Right forelimb (tissue), 1 donor: ENCODE data around the gene CDKAL1.
"Not testable (repeated sequence)": the region's sequence is repeated elsewhere in the genome, so short reads cannot be mapped to it uniquely, and the experiment has no call there.

Source experiments
- DNase-seq: peaks from one replicate; pipeline ENCODE4 v3.0.0-alpha.2; 2018

Gene CDKAL1

GRCh38 chr6:21085643-21086042, 551.4 kb downstream of the CDKAL1 start:
- DNase-seq, result no peak

GRCh38 chr6:21087188-21087587, 552.9 kb downstream of the CDKAL1 start:
- DNase-seq, result no peak

GRCh38 chr6:21091411-21091810, 557.2 kb downstream of the CDKAL1 start:
- no peak for DNase-seq

GRCh38 chr6:21092231-21092772, 558.0 kb downstream of the CDKAL1 start:
- DNase-seq, result not testable (repeated sequence)

- DNase-seq, result no peak
Measured at GRCh38 chr6:21095462-21095861, 561.2 kb downstream of the CDKAL1 start.

DNA sequence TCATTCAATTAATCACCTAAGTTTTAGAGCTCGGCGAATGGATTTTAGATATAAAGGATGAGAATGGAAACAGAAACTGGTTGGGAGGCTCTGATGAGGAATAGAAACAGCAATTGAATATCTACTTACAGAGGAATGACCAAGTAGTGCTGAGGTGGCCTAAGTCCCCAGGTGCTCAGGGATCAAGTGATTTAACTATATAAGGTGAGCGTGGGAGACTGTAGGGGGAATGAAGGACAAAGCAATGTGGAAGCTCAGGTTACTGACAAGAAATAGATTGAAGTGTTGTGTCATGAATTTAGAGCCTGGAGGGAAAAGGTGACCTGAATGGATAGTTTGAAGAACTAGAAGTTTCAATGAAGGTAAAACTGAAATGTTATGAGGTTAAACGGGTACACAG, 563.9 kb downstream of the CDKAL1 start:
- DNase-seq, result no peak

DNA sequence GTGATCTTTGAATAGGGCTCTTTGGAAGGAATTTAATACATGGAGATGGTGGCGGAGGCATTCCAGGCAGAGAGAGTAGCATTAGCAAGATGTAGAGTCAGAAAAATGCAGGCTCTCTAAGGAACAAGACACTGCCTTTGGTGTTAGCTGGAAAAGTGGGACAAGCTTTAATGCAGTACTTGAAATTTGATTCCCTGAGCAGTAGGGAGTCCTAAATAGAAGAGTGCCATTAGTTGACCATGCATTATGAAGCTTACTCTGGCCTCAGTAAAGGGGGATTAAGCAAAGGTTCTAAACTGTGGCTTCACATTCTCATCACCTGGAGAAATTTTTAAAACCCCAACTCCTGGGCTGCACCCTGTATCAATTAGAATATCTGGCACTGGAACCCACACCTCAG, 564.5 kb downstream of the CDKAL1 start:
- no peak for DNase-seq

- DNase-seq, result no peak
Measured at GRCh38 chr6:21099338-21100314, 565.4 kb downstream of the CDKAL1 start.

DNA sequence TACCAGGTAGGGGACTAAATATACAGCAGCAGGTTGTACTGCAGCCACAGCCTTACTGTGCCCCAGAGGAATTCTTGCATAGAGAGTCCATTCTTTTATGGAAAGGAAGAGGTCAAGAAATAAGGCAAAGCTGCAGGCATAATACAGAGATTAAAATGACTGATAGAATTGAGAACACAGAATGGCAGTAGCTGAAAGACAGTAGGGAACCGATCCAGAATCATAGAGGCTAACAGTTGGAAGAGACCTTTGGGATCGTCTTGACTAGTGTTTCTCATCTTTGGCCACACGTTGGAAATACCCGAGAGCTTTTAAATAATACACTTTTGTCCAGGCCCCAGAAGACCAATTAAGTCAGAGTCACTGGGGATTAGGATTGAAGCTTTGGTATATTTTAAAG, 566.7 kb downstream of the CDKAL1 start:
- no peak for DNase-seq

GRCh38 chr6:21101694-21102093, 567.4 kb downstream of the CDKAL1 start:
- no peak for DNase-seq

- DNase-seq, result no peak
Measured at GRCh38 chr6:21102201-21102600, 567.9 kb downstream of the CDKAL1 start.

DNA sequence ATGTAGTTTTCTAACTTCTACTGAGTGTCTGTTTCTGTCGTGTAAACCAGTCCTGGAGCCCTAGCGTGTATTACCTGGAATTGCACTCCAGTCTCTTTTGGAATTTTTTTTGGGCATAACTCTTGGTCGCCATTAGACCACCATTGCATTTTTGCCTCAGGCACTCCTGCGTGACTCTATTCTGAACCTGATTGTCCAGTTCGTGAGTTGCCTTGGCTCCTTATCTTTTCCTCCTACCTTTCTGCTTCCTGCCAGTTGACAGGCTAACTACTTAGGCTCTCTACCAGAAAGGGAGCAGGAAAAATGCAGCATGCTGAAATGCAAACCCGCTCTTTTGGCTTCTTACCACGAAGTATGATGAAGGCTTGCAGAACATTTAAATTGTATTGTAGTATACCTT, 568.4 kb downstream of the CDKAL1 start:
- no peak for DNase-seq

- no peak for DNase-seq
Measured at GRCh38 chr6:21103626-21104224, 569.5 kb downstream of the CDKAL1 start.

GRCh38 chr6:21104288-21104687, 570.0 kb downstream of the CDKAL1 start:
- no peak for DNase-seq

DNA sequence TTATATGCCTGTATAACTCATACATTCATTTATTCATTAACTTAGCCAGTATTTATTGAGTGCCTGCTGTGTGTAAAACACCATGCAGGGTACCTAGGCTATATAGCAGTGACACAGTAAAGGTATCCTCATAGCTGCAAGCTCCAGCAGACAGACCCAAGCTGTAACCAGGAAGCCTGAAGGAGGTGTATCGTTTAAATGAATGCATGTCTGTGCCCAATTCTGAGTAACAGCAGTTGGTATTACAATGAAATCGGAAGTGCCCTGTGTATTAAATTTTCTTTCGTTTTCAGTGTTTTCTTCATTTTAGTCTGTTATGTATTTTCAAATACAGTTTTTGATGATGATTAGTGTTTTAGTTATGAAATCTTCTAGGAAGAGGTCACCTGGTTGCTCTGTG, 573.5 kb downstream of the CDKAL1 start:
- DNase-seq, result no peak

- DNase-seq, result no peak
Measured at GRCh38 chr6:21109391-21110178, 575.3 kb downstream of the CDKAL1 start.

- DNase-seq, result no peak
Measured at GRCh38 chr6:21110684-21111083, 576.4 kb downstream of the CDKAL1 start.

- DNase-seq, result no peak
Measured at GRCh38 chr6:21111093-21111725, 577.0 kb downstream of the CDKAL1 start.

GRCh38 chr6:21115111-21115510, 580.9 kb downstream of the CDKAL1 start:
- DNase-seq, result no peak

DNA sequence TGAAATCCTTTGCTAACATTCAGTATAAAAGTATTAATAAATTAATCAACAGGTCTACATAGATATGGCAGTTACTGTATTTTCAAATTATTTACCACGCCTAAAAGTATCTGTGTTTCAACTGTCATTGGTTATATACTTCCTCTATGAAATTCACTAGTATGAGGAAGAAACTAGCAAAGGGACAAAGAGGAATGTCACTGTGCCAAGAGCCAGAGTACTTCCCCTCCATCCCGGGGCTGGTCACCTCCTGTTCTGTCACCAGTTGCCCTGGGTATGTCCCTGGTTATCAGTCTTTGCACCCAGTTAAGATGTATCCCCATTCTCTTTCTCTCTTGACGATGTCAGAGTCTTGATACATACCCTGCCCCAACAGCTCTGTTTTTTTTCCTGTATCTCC, 582.5 kb downstream of the CDKAL1 start:
- DNase-seq, result no peak

- no peak for DNase-seq
Measured at GRCh38 chr6:21118216-21118780, 584.0 kb downstream of the CDKAL1 start.

DNA sequence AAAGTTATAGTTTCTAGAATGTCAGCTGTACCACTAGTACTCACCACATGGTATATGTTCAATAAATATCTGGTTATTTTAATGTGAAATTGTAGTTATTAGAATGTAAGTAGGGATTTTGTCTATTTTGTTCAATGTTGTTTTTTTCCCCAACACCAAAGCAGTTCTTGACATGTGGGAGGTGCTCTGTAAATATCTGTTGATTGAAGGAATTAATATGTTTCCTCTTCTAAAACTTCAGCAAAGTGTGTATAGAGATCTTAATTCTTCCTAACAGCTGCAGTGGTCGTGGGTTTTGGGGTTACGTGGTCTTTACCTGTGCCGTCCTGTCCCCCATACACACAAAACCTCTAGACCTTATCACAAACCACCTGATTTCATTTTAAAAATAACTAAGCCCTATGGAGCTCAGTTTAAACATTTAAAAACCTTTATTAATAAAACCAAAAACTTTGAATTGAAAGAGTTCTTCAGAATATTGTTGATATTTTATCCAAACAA, 587.4 kb downstream of the CDKAL1 start:
- DNase-seq, result no peak
